PC-3 (cell line): ENCODE measurements around the gene PI4KA. TPM values are rescaled to one million over a fixed set of nuclear protein-coding genes. Genes with fewer than 3 reads are reported as not detected.

Experiments used
- ATAC-seq: fragments of 200-7000 bp; cut with Tn5 transposase; 2 replicates; pipeline ENCODE4 v1.9.1; 2020; ENCODE audit warnings: mild to moderate bottlenecking, moderate library complexity
- BruUV-seq: library from RNA; stranded (reverse); fragments of 400-500 nt; replicated peaks from 2 replicates; lab custom pipeline; 2021; lab: Mats Ljungman, UMichigan
- CTCF ChIA-PET: fragments of 300-600 bp; sonication (Branson Sonifier 250); formaldehyde crosslinking; loops from one replicate; lab custom pipeline; 2022; ENCODE audit warnings: antibody characterized with exemption; lab: Charles Lee
- POLR2A ChIA-PET: fragments of 300-600 bp; sonication (Branson Sonifier 250); formaldehyde crosslinking; loops from one replicate; lab custom pipeline; 2022; ENCODE audit warnings: antibody characterized with exemption; ENCODE audit not compliant: unreplicated experiment; lab: Charles Lee
- DNase-seq: peaks from one replicate; pipeline ENCODE4 v3.0.0-alpha.2; 2015
- H2AFZ ChIP-seq: fragments of 300-600 bp; sonication (generic); 2 replicates; pipeline ENCODE4 v1.6.0; 2016; ENCODE audit warnings: antibody characterized with exemption, low read length
- H3F3A ChIP-seq: fragments of 300-600 bp; sonication (generic); one replicate; pipeline ENCODE4 v1.6.0; 2017; ENCODE audit warnings: antibody characterized with exemption, low read length, control low read depth, mild to moderate bottlenecking; ENCODE audit not compliant: unreplicated experiment
- H3K27ac ChIP-seq: fragments of 300-600 bp; sonication (generic); 2 replicates; pipeline ENCODE4 v1.5.1; 2016; ENCODE audit warnings: mild to moderate bottlenecking, low read length
- H3K27me3 ChIP-seq: fragments of 300-600 bp; sonication (generic); 2 replicates; pipeline ENCODE4 v1.6.1; 2016; ENCODE audit warnings: low read length, mixed read lengths
- H3K36me3 ChIP-seq: fragments of 300-600 bp; sonication (generic); 2 replicates; pipeline ENCODE4 v1.6.1; 2016; ENCODE audit warnings: low read depth, mixed run types, low read length, mixed read lengths
- H3K4me1 ChIP-seq: fragments of 300-600 bp; sonication (generic); 2 replicates; pipeline ENCODE4 v1.5.1; 2016; ENCODE audit warnings: low read length; ENCODE audit not compliant: insufficient read depth
- H3K4me2 ChIP-seq: fragments of 300-600 bp; sonication (generic); 2 replicates; pipeline ENCODE4 v1.6.0; 2016; ENCODE audit warnings: low read length
- H3K4me3 ChIP-seq: fragments of 300-600 bp; sonication (generic); 2 replicates; pipeline ENCODE4 v1.5.1; 2016; ENCODE audit warnings: mild to moderate bottlenecking, low read length, mixed read lengths
- H3K79me2 ChIP-seq: fragments of 300-600 bp; sonication (generic); 2 replicates; pipeline ENCODE4 v1.6.1; 2017; ENCODE audit warnings: low read length, mixed read lengths
- H3K9ac ChIP-seq: fragments of 300-600 bp; sonication (generic); 2 replicates; pipeline ENCODE4 v1.6.0; 2016; ENCODE audit warnings: mild to moderate bottlenecking, low read length
- H3K9me2 ChIP-seq: fragments of 300-600 bp; sonication (generic); replicated peaks from 2 replicates; pipeline ENCODE4 v1.6.1; 2016; ENCODE audit warnings: mixed run types, low read length, mixed read lengths
- H3K9me3 ChIP-seq: fragments of 300-600 bp; sonication (generic); 2 replicates; pipeline ENCODE4 v1.6.1; 2016; ENCODE audit warnings: low read length, mixed read lengths
- H4K20me1 ChIP-seq: fragments of 300-600 bp; sonication (generic); 2 replicates; pipeline ENCODE4 v1.6.1; 2016; ENCODE audit warnings: low read length, mixed read lengths
- EZH2 ChIP-seq: fragments of 300-600 bp; sonication (generic); IDR thresholded peaks from one replicate; pipeline ENCODE4 v1.6.1; 2017; ENCODE audit warnings: antibody characterized with exemption, mild to moderate bottlenecking, low read length; ENCODE audit not compliant: unreplicated experiment
- EZH2phosphoT487 ChIP-seq: fragments of 300-600 bp; sonication (generic); IDR thresholded peaks from 2 replicates; pipeline ENCODE4 v1.6.1; 2018; ENCODE audit warnings: mild to moderate bottlenecking, antibody characterized with exemption, low read length, borderline replicate concordance
- intact Hi-C: fragments of 100-400 bp; cut with micrococcal nuclease; formaldehyde crosslinking; loops from 2 replicates; pipeline ENCODE4 v1.9.0; 2023
- total RNA-seq: library from RNA; depleted of rRNA; stranded (reverse); fragments of >200 nt; gene quantifications from 2 replicates; pipeline ENCODE4 v1.2.3, GENCODE V29; 2014
- TF ChIP-seq, protein P1 (sequence below): fragments of 300-600 bp; sonication (generic); conservative IDR thresholded peaks from 2 replicates; pipeline ENCODE4 v1.5.1; 2017; ENCODE audit warnings: antibody characterized with exemption, low read depth, mild to moderate bottlenecking, low read length

Gene PI4KA
- total RNA-seq, 1 experiment from 2014 or later, result 39.7 TPM

DNA sequence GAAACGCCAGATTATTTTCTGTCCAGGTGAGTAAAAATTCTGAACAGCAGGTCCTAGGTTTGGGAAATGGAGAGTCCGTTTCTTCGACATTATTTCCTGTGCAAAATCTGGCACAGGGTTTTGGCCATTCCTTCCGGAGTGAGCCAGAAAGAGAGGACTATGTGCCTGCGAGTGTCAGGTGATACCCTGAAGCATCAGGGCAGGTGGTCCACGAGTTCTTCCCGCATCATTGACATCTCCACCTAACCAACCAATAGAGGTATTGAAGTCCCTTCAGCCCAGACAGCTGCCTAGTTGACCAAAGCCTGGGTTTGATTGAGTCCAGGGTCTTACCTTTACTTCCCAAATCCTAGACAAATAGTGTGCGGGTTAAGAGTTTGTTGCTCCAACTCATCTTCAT lies 1.0 kb upstream of the PI4KA start:
- H3K9me3 ChIP-seq, result no peaks in the 10 kb centered on the region
- no peak overlapping the region for H3K27ac ChIP-seq
- TF ChIP-seq EZH2phosphoT487, result no peak
- TF ChIP-seq, protein P1, sequence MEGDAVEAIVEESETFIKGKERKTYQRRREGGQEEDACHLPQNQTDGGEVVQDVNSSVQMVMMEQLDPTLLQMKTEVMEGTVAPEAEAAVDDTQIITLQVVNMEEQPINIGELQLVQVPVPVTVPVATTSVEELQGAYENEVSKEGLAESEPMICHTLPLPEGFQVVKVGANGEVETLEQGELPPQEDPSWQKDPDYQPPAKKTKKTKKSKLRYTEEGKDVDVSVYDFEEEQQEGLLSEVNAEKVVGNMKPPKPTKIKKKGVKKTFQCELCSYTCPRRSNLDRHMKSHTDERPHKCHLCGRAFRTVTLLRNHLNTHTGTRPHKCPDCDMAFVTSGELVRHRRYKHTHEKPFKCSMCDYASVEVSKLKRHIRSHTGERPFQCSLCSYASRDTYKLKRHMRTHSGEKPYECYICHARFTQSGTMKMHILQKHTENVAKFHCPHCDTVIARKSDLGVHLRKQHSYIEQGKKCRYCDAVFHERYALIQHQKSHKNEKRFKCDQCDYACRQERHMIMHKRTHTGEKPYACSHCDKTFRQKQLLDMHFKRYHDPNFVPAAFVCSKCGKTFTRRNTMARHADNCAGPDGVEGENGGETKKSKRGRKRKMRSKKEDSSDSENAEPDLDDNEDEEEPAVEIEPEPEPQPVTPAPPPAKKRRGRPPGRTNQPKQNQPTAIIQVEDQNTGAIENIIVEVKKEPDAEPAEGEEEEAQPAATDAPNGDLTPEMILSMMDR, result no peak
- H3K4me3 ChIP-seq, result peak overlapping the region; percentile 91
- no peaks in the 10 kb centered on the region for H3K36me3 ChIP-seq
- CTCF ChIA-PET, result no interaction called here
- peaks cover 48% of the 10 kb centered on the region for H3K79me2 ChIP-seq
- no peaks in the 10 kb centered on the region for H3K27me3 ChIP-seq
- no peaks in the 10 kb centered on the region for H3K9me2 ChIP-seq
- peak overlapping the region; percentile 84 for H3K9ac ChIP-seq
- H3K4me1 ChIP-seq, result peaks cover 18% of the 10 kb centered on the region
- peak overlapping the region; percentile 91 for H2AFZ ChIP-seq
- H3K4me2 ChIP-seq, result peak overlapping the region; percentile 82
- H3F3A ChIP-seq, result no peaks in the 10 kb centered on the region
- BruUV-seq, result TSS peak; percentile 75
- peaks cover 21% of the 10 kb centered on the region; the same call in 1 of the 2 replicates for H4K20me1 ChIP-seq
- intact Hi-C loops, result loop anchor here (10.0 kb wide), 1 partner anchor 55 kb away; no protein-coding TSS in a partner anchor
- DNase-seq, result no peak
- POLR2A ChIA-PET, result no interaction called here
- ATAC-seq, result no peak

DNA sequence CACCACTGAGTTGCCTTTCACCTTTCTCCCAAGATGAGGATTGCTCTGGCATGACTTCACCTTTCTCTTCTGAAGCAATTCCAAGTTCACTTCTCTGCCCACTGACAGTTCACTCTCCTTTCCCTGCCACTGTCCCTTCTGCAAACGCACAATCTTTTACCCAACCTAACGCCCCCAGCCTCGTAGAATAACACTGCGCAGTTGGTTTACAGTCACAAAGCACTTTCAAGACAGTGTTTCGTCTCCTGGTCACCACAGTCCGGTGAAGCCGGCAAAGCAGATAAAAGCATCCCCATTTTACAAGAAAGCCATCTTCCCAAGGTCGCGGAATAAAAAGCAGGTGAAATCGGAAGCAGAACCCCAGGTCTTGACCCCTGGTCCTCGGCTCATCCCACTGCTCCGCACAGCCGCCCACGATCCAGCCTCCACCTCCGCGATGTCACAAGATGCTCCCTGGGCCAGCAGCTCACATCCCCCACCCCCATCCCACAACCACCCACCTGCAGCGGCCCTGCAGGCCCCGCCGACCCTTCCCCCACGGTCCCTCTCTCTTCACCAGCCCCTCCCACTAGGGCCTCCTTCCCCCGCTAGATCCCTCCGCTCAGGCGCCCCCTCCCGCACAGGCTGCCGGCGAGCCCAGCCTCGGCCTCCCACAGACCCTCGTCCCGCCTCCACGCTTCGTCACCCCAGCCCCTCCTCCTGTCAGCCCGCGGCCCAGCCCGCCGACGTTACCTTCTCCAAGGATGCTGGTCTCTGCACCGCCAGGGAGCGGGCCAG lies 585 bp downstream of the PI4KA start:
- peaks cover 21% of the 10 kb centered on the region; the same call in 1 of the 2 replicates for H4K20me1 ChIP-seq
- TF ChIP-seq EZH2phosphoT487 (no peak), EZH2 (no peak)
- TF ChIP-seq, protein P1, result no peak
- H3K27me3 ChIP-seq, result no peaks in the 10 kb centered on the region
- peaks cover 64% of the 10 kb centered on the region for H3K79me2 ChIP-seq
- no peaks in the 10 kb centered on the region for H3K9me2 ChIP-seq
- H3K36me3 ChIP-seq, result no peaks in the 10 kb centered on the region
- H2AFZ ChIP-seq, result peak overlapping the region; percentile 79
- peak overlapping the region; percentile 41 for H3K27ac ChIP-seq
- peak overlapping the region; percentile 93 for H3K4me2 ChIP-seq
- peak overlapping the region; percentile 69 for H3K9ac ChIP-seq
- ChIA-PET POLR2A (no interaction called here), CTCF (no interaction called here)
- peaks cover 18% of the 10 kb centered on the region for H3K4me1 ChIP-seq
- peak overlapping the region; percentile 91 for H3K4me3 ChIP-seq
- H3K9me3 ChIP-seq, result no peaks in the 10 kb centered on the region
- TSS peak; percentile 51 for BruUV-seq
- intact Hi-C loops, result loop anchor here (10.0 kb wide), 1 partner anchor 53 kb away; no protein-coding TSS in a partner anchor
- ATAC-seq (peak; percentile 75), DNase-seq (peak; percentile 67)
- no peaks in the 10 kb centered on the region for H3F3A ChIP-seq

DNA sequence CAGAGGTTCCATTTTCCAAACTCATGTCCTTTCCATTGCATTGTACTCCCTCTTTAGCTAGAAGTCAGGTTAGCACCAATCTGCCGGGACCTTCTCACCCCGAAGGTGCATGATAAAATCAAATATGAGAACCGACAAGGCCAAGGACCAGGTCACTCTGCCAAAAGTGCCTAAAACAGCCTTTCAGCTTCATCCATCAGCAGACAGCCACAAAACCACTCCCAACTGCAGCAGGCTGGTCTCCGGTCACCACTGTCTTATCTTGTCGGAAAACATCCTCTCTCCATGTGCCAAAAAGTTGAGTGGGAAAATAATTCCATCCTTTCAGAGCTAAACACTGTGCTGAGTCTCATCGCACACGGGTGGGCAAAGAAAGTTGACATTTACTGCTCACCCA lies 1.4 kb downstream of the PI4KA start:
- DNase-seq (no peak), ATAC-seq (no peak)
- Histone ChIP-seq H3K4me1 (peaks cover 18% of the 10 kb centered on the region), H2AFZ (no peak overlapping the region), H3K79me2 (peaks cover 71% of the 10 kb centered on the region), H3F3A (no peaks in the 10 kb centered on the region), H3K9ac (peak overlapping the region; percentile 69; the same call in 1 of the 2 replicates), H3K4me3 (peak overlapping the region; percentile 91), H3K9me2 (no peaks in the 10 kb centered on the region), H3K27me3 (no peaks in the 10 kb centered on the region), H3K9me3 (no peaks in the 10 kb centered on the region), H3K27ac (no peak overlapping the region), H4K20me1 (peaks cover 21% of the 10 kb centered on the region; the same call in 1 of the 2 replicates), H3K4me2 (peak overlapping the region; percentile 93), H3K36me3 (no peaks in the 10 kb centered on the region)
- CTCF ChIA-PET, result no interaction called here
- intact Hi-C loops, result loop anchor here (10.0 kb wide), 1 partner anchor 52 kb away; no protein-coding TSS in a partner anchor
- TF ChIP-seq EZH2 (no peak), EZH2phosphoT487 (no peak)
- TF ChIP-seq, protein P1, result no peak
- no TSS peak for BruUV-seq
- POLR2A ChIA-PET, result no interaction called here
